ENCODE measurements around the gene ZFPL1.

ZFPL1 gene

DNA sequence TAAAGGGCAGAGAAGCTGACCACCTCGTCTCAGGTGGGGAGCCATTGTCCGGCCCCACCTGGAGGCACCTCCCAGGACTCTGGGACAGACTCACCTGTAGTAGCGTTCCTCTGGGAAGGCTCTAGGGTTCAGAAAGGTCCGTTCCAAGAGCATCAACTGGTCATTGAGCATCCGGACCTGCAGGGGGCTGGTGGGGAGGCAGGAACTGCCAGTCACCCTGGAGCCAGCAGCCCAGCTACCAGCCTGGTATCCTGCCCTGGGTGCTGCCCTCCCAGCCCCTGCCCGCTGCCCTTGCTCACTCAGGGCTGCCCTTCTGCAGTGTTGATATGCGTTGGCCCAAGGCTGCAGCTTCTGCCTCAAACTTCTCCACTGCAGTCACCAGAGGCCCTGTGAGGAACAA, 38.3 kb upstream of the ZFPL1 start:
- no peak for FAIRE-seq
- TF ChIP-seq TAF1 (IDR thresholded peaks at IDR 0.05; ENCODE audit: low read depth, low read length) (no peak), POLR2AphosphoS5 (IDR thresholded peaks at IDR 0.05; ENCODE audit: low read depth, low read length) (no peak), POU2F2 (IDR thresholded peaks at IDR 0.05; ENCODE audit: low read depth, low read length) (no peak), PAX5 (IDR thresholded peaks at IDR 0.05; ENCODE audit: insufficient read depth, low read length, severe bottlenecking) (no peak), SPI1 (IDR thresholded peaks at IDR 0.05; ENCODE audit: low read depth, low read length) (no peak)
- DNase-seq (ENCODE audit: insufficient read length, low spot score), result no peak

DNA sequence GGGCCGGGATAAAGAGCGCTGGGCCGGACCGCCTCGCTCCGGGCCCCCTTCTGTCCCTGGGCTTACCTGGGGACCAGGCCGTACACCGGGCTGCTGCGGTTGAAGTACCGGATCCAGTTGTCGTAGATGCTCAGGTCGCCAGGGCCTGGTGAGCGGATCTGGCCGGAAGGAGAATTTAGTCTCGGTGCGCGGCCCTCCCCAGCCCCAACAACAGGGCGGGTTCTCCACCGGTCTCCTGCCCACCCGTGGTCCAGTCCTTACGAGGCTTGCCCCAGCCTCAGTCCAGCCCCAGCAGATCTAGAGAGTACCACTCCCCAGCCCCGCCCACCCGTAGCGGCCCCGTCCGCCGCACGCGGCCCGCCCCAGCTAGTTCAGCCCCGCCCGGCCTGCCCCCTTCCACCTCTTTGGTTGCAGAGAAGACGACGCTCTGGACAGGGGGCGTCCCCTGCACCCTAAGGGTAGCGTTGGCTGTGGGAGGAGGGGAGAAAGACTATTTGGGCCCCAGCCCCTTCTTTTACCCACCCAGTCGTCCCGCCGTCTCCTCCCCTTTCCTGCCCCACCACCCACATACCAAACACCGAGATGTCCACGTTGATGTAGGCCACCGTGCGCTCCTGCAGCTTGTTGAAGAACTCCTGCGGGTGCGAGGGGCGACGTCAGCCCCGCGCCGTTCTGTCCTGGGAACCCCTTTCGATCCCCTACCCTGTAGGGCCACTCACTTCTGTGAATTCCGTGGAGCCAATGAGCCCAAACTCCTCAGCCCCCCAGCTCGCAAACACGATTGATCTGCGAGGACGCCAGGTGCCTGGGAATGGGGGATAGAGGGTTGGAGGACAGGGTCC, 36.2 kb upstream of the ZFPL1 start:
- TF ChIP-seq SPI1 (IDR thresholded peaks at IDR 0.05; ENCODE audit: low read depth, low read length), result no peak
- no peak for TF ChIP-seq POLR2AphosphoS5 (IDR thresholded peaks at IDR 0.05; ENCODE audit: low read depth, low read length)
- no peak for TF ChIP-seq POU2F2 (IDR thresholded peaks at IDR 0.05; ENCODE audit: low read depth, low read length)
- TF ChIP-seq TAF1 (IDR thresholded peaks at IDR 0.05; ENCODE audit: low read depth, low read length), result 0 out of 2 replicates have a peak, but pooled peaks have one; percentile 22
- TF ChIP-seq POLR2A (IDR thresholded peaks at IDR 0.05; ENCODE audit: low read depth, low read length), result no peak
- DNase-seq (ENCODE audit: insufficient read length, low spot score) (no peak), FAIRE-seq (peak; percentile 72)

DNA sequence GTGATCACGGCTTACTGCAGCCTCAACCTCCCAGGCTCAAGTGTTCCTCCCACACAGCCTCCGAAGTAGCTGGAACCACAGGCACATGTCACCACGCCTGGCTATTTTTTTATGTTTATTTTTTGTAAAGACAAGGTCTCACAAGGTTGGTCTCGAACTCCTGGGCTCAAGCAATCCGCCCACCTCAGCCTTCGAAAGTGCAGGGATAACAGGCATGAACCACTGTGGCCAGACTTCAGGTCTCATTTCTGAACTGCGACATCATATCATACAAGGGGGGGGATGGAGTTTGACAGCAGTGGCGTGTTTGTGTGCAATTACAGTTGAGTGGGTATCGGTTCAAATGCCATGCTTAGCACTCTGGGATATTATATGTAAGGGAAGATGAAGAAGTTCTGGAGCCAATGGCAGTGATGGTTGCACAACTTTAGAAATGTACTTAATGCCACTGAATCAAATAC, 32.6 kb upstream of the ZFPL1 start:
- FAIRE-seq (no peak), DNase-seq (ENCODE audit: insufficient read length, low spot score) (no peak)
- no peak for TF ChIP-seq POU2F2 (IDR thresholded peaks at IDR 0.05; ENCODE audit: low read depth, low read length)
- TF ChIP-seq POLR2A (IDR thresholded peaks at IDR 0.05; ENCODE audit: low read depth, low read length), result no peak

DNA sequence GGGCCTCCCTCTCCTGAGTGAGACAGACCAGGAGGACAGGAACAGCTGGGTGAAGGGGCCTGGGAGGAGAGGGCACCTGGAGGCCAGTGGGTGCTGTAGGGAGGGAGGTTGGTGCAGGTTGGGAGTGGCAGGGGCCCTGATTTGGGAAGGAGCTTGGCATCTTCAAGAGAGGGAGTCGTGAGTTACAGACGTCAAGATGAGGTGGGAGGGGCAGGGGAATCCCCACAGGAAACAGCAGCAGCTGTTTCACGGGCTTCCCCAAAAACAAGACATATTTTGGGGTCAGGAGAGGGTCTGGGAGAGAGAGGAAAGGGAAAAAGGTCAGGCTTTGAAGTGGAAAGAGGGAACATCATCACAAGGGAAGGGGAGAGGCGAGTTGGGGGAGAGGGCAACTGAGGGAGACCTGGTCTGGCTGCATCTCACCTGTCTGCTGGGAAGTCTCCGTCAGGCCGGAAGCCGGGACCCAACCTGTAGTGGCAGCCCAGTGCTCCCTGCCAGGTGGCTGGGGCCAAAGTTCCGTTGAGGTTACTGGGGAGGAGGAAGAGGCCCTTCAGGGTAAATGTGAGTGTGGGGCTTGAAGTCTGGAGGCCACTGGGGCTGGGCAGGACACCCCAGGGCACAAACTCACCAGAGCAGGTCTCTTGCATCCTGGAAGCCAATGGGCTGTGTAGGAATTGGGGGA, 30.1 kb upstream of the ZFPL1 start:
- TF ChIP-seq POU2F2 (IDR thresholded peaks at IDR 0.05; ENCODE audit: low read depth, low read length), result no peak
- TF ChIP-seq POLR2AphosphoS5 (IDR thresholded peaks at IDR 0.05; ENCODE audit: low read depth, low read length), result no peak
- TF ChIP-seq TAF1 (IDR thresholded peaks at IDR 0.05; ENCODE audit: low read depth, low read length), result no peak
- TF ChIP-seq POLR2A (IDR thresholded peaks at IDR 0.05; ENCODE audit: low read depth, low read length), result no peak
- FAIRE-seq (peak; percentile 43), DNase-seq (ENCODE audit: insufficient read length, low spot score) (no peak)

DNA sequence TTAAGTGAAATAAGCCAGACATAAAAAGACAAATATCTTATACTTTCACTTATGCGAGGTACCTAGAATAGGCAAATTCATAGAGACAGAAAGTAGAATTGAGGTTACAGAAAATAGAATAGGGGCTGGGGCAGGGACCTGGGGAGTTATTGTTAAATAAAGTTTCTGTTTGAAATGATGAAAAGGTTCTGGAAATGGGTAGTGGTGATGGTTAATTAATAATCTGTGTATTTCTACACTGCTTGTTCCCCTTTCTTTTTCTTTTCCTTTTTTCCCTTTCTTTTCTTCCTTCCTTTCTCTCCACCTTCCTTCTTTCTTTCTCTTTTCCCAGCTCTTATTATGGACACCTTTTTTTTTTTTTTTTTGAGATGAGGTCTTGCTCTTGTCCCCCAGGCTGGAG, 28.5 kb upstream of the ZFPL1 start:
- no peak for DNase-seq (ENCODE audit: insufficient read length, low spot score)
- FAIRE-seq, result no peak
- TF ChIP-seq SPI1 (IDR thresholded peaks at IDR 0.05; ENCODE audit: low read depth, low read length) (no peak), POLR2A (IDR thresholded peaks at IDR 0.05; ENCODE audit: low read depth, low read length) (no peak), TAF1 (IDR thresholded peaks at IDR 0.05; ENCODE audit: low read depth, low read length) (no peak), POLR2AphosphoS5 (IDR thresholded peaks at IDR 0.05; ENCODE audit: low read depth, low read length) (no peak), POU2F2 (IDR thresholded peaks at IDR 0.05; ENCODE audit: low read depth, low read length) (no peak), PAX5 (IDR thresholded peaks at IDR 0.05; ENCODE audit: insufficient read depth, low read length, severe bottlenecking) (no peak)

DNA sequence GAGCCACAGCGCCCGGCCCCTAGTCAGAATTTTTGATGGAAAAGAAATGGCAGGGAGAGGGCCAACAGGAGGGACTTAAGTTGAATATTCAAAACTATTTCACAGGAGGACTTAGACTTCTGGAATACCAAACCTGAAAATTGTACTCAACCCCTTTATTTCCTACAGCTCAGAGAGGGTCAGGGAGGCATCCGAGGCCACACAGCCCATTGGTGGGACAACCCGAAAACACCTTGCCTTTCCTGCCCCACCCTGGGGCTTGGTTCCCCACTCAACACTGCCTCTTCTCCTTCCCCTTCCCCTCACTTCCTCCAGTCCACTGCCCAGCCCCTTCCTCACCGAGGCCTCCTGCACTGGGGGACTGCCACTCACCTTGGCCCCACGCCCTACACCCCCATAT, 27.0 kb upstream of the ZFPL1 start:
- FAIRE-seq (no peak), DNase-seq (ENCODE audit: insufficient read length, low spot score) (no peak)

DNA sequence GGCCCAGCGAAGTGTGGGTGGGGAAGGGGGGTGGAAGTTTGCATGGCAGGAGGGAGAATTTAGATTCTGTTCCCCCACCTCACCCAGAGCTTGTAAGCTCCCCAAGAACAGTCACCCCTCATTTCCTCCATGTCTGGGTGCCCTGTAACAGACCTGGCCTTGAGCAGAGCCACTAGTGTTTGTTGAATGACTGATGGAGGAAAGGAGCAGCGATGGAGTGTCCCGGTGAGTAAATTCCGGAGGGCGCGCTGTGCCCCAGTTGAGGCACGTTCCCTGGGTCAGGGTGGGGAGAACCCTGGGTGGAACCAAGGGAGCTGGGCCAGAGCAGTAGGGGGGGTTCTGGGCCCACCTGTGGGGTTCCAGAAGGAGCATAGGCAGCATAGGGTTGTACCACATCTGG, 26.5 kb upstream of the ZFPL1 start:
- FAIRE-seq, result no peak
- no peak for DNase-seq (ENCODE audit: insufficient read length, low spot score)
- TF ChIP-seq POLR2A (IDR thresholded peaks at IDR 0.05; ENCODE audit: low read depth, low read length), result no peak
- TF ChIP-seq PAX5 (IDR thresholded peaks at IDR 0.05; ENCODE audit: insufficient read depth, low read length, severe bottlenecking), result no peak
- TF ChIP-seq POU2F2 (IDR thresholded peaks at IDR 0.05; ENCODE audit: low read depth, low read length), result no peak
- TF ChIP-seq TAF1 (IDR thresholded peaks at IDR 0.05; ENCODE audit: low read depth, low read length), result no peak
- TF ChIP-seq POLR2AphosphoS5 (IDR thresholded peaks at IDR 0.05; ENCODE audit: low read depth, low read length), result no peak
- TF ChIP-seq SPI1 (IDR thresholded peaks at IDR 0.05; ENCODE audit: low read depth, low read length), result no peak

More for the DNA sequence above, 27.0 kb upstream of the ZFPL1 start:
- TF ChIP-seq POLR2AphosphoS5 (IDR thresholded peaks at IDR 0.05; ENCODE audit: low read depth, low read length) (no peak), POLR2A (IDR thresholded peaks at IDR 0.05; ENCODE audit: low read depth, low read length) (no peak), PAX5 (IDR thresholded peaks at IDR 0.05; ENCODE audit: insufficient read depth, low read length, severe bottlenecking) (no peak), TAF1 (IDR thresholded peaks at IDR 0.05; ENCODE audit: low read depth, low read length) (no peak), POU2F2 (IDR thresholded peaks at IDR 0.05; ENCODE audit: low read depth, low read length) (no peak), SPI1 (IDR thresholded peaks at IDR 0.05; ENCODE audit: low read depth, low read length) (no peak)

DNA sequence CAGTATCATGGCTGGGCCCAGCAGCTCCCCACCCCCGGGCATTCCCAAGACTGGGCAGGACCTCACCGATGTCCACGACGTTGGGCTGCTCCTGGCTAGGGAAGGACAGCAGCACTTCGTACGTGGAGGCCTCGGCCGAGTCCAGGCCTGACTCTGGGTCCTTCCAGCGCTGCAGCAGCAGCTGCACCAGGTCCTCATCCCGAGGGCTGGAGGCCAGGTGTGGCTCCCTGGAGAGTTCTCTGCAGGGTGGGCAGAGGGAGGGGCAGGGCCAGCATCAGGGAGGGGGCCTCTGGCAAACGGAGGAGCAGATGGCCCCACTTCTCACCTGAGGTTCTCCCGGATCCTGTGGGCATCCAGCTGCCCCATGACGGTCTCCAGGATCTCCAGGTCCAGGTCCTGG, 26.0 kb upstream of the ZFPL1 start:
- no peak for DNase-seq (ENCODE audit: insufficient read length, low spot score)
- FAIRE-seq, result no peak
- TF ChIP-seq TAF1 (IDR thresholded peaks at IDR 0.05; ENCODE audit: low read depth, low read length), result no peak
- TF ChIP-seq SPI1 (IDR thresholded peaks at IDR 0.05; ENCODE audit: low read depth, low read length), result no peak
- no peak for TF ChIP-seq POU2F2 (IDR thresholded peaks at IDR 0.05; ENCODE audit: low read depth, low read length)
- no peak for TF ChIP-seq POLR2AphosphoS5 (IDR thresholded peaks at IDR 0.05; ENCODE audit: low read depth, low read length)
- no peak for TF ChIP-seq PAX5 (IDR thresholded peaks at IDR 0.05; ENCODE audit: insufficient read depth, low read length, severe bottlenecking)

DNA sequence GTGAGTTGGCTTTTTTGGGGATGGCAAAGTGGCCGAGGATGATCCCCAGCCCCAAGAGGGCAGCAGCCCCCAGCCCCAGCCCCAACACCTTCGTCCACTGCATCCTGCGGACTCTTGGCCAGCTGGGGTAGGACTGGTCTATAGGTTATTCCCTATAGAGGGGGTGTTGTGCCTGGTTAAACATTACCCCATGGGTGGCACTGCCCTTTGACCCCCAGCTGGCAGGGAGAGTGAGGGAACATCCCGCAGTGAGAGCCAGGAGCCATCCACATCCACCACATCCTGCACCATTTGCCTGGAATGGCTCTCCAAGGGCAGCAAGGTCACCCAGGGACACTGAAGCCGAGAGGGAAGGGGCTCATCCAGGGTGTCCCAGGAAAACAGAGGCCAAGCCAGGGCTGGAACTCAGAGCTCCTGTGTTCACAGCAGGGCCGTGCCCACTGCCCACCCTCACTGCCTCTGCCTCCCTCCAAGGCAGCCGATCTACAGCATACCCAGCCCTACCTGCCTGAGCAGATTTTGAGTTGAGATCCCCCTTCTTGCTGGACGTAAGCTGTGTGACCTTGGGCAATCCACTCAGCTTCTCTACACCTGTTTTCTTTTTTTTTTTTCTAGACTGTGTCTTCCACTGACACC, 25.5 kb upstream of the ZFPL1 start, which contains the start of gene NAALADL1:
TSS of gene NAALADL1 (minus strand) at position 135 of the 636 bp plus-strand sequence. CDS start at position 103, 32 bp downstream.
- FAIRE-seq (no peak), DNase-seq (ENCODE audit: insufficient read length, low spot score) (no peak)
- TF ChIP-seq TAF1 (IDR thresholded peaks at IDR 0.05; ENCODE audit: low read depth, low read length), result no peak
- TF ChIP-seq SPI1 (IDR thresholded peaks at IDR 0.05; ENCODE audit: low read depth, low read length), result no peak
- TF ChIP-seq POLR2A (IDR thresholded peaks at IDR 0.05; ENCODE audit: low read depth, low read length), result no peak
- no peak for TF ChIP-seq POLR2AphosphoS5 (IDR thresholded peaks at IDR 0.05; ENCODE audit: low read depth, low read length)
